PFSK-1 (cell line): ENCODE measurements around the gene DDX39A.

Experiments used
- FOXP2 ChIP-seq: optimal IDR thresholded peaks from 2 replicates; pipeline ENCODE3; 2011; ENCODE audit warnings: borderline replicate concordance, control low read depth, inconsistent platforms; ENCODE audit not compliant: insufficient read depth; ENCODE audit errors: extremely low read length, extremely low read depth
- POLR2AphosphoS5 ChIP-seq: IDR thresholded peaks from 2 replicates; pipeline ENCODE4 v1.6.1; 2012; ENCODE audit warnings: low read depth, mild to moderate bottlenecking, control low read depth, low read length, moderate library complexity
- REST ChIP-seq, 2 experiments: IDR thresholded peaks; 2 replicates each; pipeline versions ENCODE4 v1.6.1 to v1.8.0; 2011 to 2012; ENCODE audit warnings: low read depth in 2 of 2, low read length in 2 of 2, control low read depth in 1 of 2, inconsistent platforms in 1 of 2, mild to moderate bottlenecking in 1 of 2, moderate library complexity in 1 of 2; ENCODE audit not compliant: insufficient read depth in 1 of 2
- SIN3A ChIP-seq: IDR thresholded peaks from 2 replicates; pipeline ENCODE4 v1.6.1; 2012; ENCODE audit warnings: mild to moderate bottlenecking, low read length, moderate library complexity, borderline replicate concordance; ENCODE audit not compliant: insufficient read depth
- TAF1 ChIP-seq: IDR thresholded peaks from 2 replicates; pipeline ENCODE4 v1.6.1; 2012; ENCODE audit warnings: low read length, control low read depth, borderline replicate concordance; ENCODE audit not compliant: insufficient read depth

DDX39A gene

DNA sequence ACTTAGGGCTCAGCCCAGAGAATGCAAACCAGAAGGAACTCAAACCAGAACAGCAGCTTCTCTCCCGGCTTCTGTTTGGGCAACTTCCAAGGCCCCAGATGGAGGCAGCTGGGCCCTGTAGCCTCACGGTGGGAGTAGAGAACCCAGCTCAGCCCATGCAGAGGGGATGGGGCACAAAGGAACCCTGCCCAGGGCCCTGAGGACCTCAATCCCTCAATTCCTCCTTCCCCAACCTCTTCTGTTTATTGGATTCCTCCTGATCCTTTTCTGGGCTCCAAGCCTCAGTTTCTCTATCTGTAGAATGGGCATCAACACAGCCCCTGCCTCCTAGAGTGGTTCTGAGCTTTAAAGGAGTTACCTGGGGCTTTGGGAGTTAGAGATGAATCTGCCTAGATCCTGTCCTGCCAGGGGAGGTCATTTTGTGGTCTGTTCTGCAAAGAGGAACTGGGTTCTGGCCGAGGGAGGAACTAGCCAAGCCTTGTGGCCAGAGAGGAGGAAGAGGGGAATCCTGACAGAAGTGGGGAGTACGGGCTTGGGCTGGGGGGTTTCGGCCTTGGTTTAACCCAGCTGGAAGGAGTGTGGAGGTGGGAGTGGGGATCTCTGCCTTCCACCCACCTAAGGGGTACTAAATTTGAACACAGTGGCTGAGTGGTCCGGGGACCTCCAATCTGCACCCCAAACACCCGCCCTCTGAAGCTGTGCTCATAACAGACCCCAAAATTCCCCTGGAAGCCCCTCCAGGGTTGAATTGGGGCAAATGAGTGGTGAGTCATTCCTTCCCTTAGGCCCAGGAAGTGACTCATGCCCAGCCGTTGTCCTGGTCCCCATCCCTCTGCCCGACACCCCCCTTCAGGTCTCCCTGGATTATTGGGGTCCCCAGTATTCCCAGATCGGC lies 35.2 kb downstream of the DDX39A start:
- TF ChIP-seq TAF1 (no peak), REST (IDR thresholded peaks at IDR 0.05; ENCODE audit: insufficient read depth in 1 of 2, low read depth in 2 of 2, low read length in 2 of 2) (no peak), FOXP2 (no peak), POLR2AphosphoS5 (no peak), SIN3A (no peak)

- TF ChIP-seq REST (IDR thresholded peaks at IDR 0.05; ENCODE audit: insufficient read depth in 1 of 2, low read depth in 2 of 2, low read length in 2 of 2) (no peak), POLR2AphosphoS5 (no peak), FOXP2 (no peak), SIN3A (no peak), TAF1 (no peak)
These were observed 37.3 kb downstream of the DDX39A start for GRCh38 chr19:14381689-14382474.

DNA sequence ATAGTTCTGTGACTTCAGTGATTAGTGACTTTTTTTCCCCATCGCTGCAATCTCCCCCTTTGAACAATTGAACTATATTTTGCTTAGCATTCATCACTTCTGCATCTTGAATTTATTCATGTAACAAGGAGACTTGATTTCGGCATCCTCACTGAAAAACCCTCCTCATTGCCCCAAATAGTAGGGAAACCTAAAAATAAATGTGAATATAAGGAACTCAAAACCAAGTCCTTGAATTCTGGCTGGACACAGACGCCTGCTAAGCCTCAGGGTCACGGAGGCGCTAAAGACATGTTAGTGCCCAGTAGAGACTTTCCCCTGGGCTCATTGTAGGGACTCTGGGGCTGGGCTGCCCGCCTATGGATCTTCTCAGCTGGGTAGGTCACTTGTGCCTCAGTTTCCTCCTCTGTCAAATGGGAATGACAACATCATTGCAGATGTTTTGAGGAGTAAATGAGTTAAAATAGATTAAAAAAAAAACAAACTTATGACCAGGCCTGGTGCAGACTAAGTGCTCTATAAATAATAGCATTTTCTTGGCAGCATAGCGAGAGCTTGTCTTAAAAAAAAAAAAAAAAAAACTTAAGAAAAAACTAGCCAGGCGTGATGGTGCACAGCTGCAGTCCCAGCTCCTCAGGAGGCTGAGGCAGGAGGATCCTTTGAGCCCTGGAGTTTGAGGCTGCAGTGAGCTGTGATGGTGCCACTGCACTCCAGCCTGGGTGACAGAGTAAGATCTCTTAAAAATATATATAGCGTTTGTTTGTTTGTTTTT lies 39.7 kb downstream of the DDX39A start:
- TF ChIP-seq TAF1 (no peak), SIN3A (no peak), FOXP2 (no peak), POLR2AphosphoS5 (no peak), REST (IDR thresholded peaks at IDR 0.05; ENCODE audit: insufficient read depth in 1 of 2, low read depth in 2 of 2, low read length in 2 of 2) (no peak)

GRCh38 chr19:14378890-14379289 lies 40.3 kb downstream of the DDX39A start:
- TF ChIP-seq FOXP2 (no peak), TAF1 (no peak), POLR2AphosphoS5 (no peak), REST (IDR thresholded peaks at IDR 0.05; ENCODE audit: insufficient read depth in 1 of 2, low read depth in 2 of 2, low read length in 2 of 2) (no peak)
